Skin of body (tissue), 2 donors: ENCODE results near the gene QRICH2. TPM values are rescaled to one million over a fixed set of nuclear protein-coding genes. Genes with fewer than 3 reads are reported as not detected.
A peak's percentile ranks its signal among the peaks of the same experiment; 100 is the strongest.

Experiments used
- DNase-seq: peaks from one replicate; lab custom pipeline; 2025; lab: John Stamatoyannopoulos, UW
- total RNA-seq: library from RNA; depleted of rRNA; stranded (reverse); fragments of >200 nt; gene quantifications from one replicate; pipeline ENCODE4 v1.2.3, GENCODE V29; 2014

The QRICH2 gene
- total RNA-seq, 1 donor from 2014 or later = 2.5 TPM

DNA sequence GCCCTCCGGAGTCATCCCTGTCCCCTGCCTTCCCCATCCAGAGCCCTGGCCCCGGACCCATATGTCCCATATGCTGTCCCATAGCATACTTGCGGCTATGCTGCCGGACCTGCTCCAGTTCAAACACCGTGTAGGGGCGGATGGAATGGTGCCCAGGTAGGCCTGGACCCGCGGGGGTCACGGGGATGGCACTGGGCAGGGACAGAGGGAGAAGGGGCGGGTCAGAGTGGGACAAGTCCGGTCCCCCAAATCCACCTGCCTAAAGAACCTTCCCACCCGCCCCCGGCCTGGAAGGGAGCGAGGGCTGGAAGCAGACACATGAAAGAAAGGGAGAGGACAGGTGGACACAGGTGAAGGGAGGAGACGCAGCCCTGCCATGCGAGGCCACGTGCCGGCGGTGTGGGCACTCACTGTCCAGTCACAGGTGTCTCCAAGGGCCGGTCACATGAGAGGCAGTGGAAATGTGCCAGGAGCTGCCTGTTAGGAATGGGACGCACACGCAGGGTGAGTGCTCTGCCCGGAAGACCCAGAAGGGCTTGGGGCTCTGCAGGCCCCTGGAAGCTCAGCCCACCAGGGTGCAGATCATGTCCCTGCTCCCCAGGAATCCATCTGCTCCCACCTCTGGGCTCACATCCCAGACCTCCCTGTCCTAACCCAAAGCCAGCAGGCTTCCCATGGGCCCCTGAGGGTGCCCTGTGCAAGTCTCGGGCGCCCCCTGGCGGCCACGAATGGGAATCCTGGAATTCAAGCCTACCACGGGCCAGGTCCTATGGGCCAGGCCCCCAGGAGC, 28.9 kb downstream of the QRICH2 start:
- DNase-seq = peak; percentile 61

DNA sequence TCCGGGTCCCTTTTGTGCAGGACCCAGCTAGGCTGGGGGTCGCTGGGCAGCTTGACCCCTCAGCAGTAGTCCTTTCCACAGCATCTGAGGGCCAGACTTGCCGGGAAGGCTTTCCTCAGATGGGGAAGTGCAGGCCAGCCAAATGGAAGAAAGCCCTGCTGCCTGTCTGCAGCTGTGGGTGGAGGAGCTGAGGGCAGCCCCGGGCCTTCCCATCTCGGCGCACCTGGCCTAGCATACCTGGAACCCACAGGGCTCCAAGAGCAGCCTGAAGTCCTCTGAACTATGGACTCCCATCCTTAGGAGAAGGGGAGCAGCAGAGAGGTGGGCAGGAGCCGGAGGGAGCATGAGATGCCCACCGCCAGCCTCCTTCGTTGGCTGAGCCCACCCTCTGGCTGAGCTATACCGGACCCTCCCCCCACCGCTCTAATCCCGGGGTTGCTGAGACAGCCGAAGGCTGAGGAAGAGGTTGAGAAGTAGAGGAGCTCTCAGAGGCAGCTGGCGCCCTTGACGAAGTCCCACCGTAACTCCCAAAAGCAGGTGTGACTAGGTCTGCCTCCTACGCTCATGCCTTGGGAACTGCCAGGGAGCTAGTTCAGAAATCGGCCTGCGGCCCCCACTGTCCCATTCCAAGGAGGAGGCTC, 29.7 kb downstream of the QRICH2 start:
- no peak for DNase-seq

DNA sequence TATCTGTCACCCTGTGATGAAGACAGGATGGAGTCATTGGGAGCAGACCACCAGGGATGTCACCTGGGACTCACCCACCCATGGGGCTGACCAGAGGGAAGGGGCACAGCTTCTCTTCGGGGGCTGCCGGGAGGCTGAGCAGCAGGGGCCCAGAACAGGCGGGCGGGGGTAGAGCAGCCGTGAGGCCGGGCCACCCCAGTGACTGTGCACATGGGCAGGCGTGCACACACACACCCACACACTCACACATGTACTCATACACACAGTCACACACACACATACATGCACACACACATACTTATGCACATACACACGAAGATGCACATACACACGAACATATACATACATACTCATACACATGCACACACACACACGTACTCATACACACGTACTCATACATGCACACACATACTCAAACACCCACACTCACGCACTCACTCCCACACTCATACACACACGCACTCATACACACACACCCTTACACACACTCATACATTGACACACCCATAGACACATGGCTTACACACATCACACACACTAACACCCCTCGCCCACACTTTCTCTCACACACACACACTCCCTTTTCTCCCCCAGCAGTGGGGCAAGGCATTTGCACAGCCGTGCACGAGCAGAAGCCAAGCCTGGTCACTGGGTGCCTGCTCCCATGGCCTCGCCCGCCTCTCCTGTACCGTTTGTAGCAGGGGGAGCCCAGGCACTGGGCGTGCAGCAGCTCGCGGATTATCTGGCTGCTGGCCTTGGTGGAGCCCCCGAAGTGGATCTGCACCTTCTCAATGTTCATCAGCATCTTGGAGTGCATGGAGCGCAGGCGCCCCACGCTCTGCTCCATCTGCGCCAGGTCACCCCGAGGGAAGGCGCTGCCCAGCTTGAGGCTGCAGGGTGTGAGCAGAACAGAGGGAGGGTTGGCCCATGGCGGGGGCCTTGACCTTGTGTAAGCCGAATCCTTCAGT, 30.5 kb downstream of the QRICH2 start:
- no peak for DNase-seq

DNA sequence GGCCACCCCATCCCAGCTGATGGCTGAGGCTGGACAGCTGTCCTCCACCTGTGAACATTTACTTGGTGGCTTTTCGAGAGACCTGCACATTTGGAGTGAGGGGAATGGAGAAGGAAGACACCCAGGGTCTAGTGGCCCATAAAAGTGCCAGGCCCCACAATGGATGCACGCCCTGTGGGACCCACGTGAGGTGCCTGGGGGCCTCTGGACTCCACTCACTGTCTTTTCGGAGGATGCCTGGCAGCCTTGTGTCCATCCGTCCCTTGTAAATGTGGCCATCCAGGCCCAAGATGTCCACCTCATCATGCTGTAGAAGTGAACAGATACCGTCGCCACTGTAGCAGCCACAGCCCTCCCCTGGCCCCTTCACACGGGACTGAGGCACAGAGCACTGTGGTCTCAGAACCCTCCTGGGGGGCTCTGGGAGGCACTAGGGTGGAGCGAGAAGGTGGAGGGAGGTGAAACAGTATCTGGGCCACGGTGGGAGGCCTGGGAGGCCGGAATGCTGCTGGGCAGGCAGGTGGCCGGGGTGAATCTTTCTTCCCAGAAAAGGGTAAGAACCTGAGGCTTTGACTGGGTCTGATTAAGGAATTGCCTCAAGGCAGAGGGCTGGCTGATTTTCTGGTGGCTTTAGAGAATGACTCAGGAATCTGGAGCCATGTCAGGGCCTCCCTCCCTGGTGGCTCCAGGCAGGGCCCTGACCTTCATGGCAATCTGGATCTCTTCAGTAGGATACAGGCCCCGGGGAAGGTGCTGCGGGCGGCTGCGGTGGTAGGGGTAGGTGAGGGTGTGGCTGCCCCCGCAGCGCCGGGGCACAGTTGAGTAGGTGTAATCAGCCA, 31.4 kb downstream of the QRICH2 start:
- DNase-seq = no peak

- no peak for DNase-seq
These were observed 32.0 kb downstream of the QRICH2 start for GRCh38 chr17:76276069-76276431.

DNA sequence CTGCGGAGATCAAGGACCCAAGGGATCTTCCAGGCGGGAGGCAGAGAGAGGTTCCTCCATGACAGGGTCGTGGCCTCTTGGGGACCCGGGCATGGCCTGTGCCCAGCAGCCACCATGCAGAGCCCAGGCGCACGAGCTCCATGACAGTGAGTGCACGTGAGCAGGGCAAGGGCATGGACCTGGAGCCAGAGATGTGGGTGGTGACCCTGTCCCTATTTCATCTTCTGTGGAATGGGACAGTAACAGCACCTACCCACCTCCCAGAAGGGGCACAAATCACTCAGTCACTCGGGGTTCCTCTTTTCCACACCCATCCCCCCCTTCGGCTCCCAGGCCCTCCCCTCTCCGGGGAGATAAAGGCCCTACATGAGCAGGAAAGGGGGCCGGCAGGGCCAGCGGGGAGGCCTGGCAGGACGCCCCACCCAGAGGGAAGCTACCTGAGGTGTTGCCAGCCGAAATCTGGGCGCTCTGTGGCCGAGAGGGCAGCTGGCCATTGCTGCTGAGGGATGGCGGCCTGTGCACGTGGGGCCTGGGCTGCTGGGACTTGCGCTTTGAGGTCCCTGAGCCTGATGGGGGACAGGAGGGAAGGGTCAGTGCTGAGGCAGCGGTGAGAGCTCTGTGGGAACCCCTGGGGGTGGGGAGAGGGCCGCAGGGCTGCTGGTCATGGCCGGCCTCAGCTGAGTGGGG, 32.6 kb downstream of the QRICH2 start:
- DNase-seq = no peak

- no peak for DNase-seq
These were observed 33.7 kb downstream of the QRICH2 start for GRCh38 chr17:76274112-76274956.

DNA sequence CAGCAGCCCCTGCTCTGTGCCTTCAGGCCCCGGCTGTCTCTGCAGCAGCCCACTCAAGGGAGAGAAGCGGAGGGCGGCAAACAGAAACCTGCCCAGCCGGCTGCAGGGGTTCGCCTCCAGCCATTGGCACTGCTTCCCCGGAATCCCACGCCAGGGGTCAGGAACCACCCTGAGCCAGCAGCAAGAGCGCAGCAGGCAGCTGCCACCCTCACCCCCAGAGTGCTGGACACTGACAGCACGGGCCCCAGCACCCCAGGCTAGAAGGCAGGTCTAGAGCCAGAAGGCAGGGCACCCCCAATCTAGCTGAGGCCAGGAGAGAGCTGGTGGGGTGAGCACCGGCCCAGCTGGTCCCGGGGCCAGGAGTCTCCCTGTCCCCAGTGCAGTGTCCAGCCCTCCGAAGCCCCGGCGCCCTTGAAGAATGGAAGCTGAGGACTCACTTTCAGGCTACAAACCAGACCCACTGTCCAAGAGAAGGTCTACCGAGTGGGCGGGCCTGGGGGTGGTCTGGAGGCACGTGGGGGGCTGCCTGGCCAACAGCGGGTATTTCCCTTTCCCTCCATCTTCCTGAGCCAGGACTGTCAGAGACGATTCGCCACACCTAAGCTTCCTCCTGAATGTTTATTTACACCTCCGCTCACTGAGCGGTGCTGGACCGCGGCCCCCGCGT, 34.5 kb downstream of the QRICH2 start:
- no peak for DNase-seq

GRCh38 chr17:76272541-76273444, 35.3 kb downstream of the QRICH2 start:
- no peak for DNase-seq

DNA sequence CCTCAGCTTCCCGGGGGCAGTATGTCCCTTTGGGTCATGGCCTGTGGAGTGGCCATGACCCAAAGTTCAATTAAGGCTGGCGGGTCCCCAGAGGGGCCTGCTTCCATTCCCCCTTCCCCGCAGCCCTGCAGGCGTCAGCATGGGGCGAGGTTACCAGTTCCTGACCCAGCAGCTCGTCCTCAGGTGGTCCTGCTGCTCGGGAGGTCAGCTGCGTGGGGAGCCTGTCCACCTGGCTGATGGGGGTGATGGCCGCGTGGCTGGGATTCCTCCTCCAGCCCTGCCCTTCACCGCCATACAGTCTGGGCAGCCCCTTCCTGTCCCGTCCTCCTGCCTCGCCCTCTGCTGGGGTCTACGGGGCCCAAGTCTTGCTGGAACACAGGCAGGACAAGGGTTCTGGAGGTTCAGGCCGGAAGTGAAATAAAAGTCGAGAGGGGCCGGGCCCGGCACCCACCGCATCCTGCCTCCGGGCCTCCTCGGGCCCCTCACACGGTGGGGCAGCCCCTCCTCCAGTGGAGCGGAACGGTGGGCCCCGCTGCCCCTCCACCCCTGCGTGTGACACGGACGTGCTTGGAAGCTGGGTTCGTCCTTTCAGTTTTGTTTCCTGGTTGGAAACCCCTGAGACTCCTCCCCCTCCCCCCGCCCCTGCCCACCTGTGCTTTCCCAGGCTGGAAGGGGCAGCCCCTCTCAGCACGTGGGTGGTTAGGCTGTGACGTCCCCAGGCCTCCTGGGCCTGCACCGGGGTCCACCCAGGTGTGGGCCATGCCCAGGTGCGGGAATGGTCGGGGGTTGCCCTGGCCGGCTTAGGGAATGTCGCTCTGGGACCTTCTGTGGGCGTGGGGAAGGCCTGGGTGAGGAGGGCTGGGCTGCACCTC, 36.2 kb downstream of the QRICH2 start:
- DNase-seq = no peak

GRCh38 chr17:76270770-76271668, 37.1 kb downstream of the QRICH2 start:
- no peak for DNase-seq

- DNase-seq = no peak
These were observed 37.9 kb downstream of the QRICH2 start for GRCh38 chr17:76270127-76270592.

- DNase-seq = no peak
These were observed 38.8 kb downstream of the QRICH2 start for GRCh38 chr17:76268991-76269981.

- DNase-seq = peak; percentile 45
These were observed 39.9 kb downstream of the QRICH2 start for GRCh38 chr17:76268015-76268749.
